HG03575 (cell line): ENCODE data around the gene MRPL24.
"Not testable (repeated sequence)": the region's sequence is repeated elsewhere in the genome, so short reads cannot be mapped to it uniquely, and the experiment has no call there.

Experiments used
- ATAC-seq: cut with Tn5 transposase; IDR thresholded peaks from one replicate; pipeline ENCODE4 v1.9.1; 2021; ENCODE audit not compliant: unreplicated experiment, insufficient number of reproducible peaks, low FRiP score; ENCODE audit errors: extremely low read depth

Gene MRPL24

DNA sequence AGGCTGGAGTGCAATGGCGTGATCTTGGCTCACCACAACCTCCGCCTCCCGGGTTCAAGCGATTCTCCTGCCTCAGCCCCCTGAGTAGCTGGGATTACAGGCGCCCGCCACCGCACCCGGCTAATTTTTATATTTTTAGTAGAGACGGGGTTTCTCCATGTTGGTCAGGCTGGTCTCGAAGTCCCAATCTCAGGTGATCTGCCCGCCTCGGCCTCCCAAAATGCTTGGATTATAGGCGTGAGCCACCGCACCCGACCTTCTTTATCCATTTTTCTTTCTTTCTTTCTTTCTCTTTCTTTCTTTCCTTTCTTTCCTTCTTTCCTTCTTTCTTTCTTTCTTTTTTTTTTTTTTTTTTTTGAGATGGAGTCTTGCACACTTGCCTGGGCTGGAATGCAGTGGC is 24.2 kb upstream of the MRPL24 start:
- not testable (repeated sequence) for ATAC-seq

DNA sequence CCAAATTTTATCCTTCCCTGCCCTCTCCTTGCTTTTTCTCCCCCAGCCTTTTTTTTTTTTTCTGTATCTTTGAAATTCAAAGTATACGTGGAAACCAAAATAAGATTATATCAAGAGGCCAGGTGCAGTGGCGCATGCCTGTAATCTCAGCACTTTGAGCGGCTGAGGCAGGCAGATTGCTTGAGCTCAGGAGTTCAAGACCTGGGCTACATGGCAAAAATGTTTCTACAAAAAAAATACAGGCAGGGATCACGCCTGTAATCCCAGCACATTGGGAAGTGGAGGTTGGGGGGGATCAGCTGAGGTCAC is 19.9 kb upstream of the MRPL24 start:
- no peak for ATAC-seq

DNA sequence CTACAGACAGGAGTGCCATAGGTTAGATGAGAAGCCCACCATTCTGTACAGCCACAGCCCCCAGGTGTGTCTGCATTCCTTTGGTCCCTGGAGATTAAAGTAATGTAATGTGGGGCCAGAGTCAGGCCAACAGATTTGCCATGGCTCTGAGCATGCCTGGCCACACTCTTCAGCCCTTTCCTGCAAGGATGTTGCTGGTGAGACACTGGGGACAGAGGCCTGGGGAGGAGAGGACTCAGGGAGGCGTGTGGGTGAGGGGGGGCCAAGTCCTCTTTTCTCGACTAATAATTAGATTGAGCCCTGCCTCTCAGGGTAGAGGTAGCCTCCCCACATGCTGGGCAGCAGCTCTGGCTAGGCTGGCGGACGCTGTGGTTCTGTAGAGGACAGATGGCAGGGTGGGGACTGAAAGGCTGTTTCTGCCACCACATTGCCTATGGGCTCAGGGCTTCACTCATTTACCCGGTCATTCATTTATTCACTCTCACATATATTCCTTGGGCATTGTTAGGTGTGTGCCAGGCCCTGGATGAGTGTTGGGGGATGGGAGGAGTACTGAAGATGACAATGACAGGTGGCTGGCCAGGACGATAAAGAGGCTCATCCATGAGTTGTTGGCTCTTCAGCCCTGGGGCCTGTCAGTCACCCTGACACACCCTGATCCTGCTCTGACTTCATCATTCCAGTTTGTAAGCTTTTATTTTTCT is 19.4 kb upstream of the MRPL24 start:
- ATAC-seq: no peak

DNA sequence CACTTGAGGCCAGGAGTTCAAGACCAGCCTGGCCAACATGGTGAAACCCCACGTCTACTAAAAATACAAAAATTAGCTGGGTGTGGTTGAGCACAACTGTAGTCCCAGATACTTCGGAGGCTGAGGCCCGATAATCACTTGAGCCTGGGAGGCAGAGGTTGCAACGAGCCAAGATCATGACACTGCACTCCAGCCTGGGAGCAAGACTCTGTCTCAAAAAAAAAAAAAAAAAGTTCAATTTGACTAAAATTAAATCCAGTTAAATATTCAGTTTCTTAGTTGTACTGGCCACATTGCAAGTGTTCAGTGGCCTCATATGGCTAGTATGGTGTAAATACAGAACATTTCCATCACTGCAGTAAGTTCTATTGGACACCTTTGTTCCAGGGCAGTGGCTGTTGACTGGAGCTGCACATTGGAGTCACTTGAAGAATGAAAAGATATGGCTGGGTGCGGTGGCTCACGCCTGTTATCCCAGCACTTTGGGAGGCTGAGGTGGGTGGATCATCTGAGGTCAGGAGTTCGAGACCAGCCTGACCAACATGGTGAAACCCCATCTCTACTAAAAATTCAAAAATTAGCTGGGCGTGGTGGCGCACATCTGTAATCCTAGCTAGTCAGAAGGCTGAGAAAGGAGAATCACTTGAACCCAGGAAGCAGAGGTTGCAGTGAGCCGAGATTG is 16.8 kb upstream of the MRPL24 start:
- not testable (repeated sequence) for ATAC-seq

DNA sequence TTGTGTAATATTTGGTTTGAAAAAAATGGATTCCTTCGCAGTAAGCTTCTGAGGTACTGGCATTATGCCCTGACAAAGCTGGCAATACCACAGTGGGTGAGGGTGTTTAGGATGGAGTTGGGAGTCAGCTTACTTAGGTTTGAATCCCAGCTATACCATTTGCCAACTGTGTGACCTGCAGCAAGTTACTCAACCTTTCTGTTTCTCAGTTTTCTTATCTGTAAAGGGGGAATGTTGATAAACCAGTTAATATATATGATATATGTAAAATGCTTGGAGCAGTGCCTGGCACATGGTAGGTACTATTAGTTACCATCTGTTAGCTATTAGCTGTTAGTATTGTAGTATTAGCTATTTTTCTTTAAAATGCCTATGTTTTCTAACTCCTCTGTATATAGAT is 15.5 kb upstream of the MRPL24 start:
- ATAC-seq: no peak

DNA sequence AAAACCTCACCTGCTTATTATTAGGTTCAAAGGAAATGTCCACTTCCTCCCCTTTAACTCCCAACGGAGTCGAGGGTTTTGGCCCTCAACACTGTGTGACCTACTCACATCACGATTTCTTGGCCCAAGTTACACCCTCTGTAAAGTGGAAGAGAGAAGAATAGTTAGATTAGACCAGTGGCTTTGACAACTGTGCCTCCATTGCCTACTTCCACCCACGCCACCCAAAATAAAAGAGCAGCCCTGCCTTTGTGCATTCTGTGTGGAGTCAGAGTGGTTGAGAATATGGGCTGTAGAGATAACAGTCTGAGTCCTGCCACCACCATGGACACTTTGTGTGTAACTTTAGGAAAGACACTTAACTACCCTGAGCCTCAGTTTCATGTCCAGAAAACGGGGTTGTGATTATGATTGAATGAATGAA is 14.7 kb upstream of the MRPL24 start:
- ATAC-seq: no peak

DNA sequence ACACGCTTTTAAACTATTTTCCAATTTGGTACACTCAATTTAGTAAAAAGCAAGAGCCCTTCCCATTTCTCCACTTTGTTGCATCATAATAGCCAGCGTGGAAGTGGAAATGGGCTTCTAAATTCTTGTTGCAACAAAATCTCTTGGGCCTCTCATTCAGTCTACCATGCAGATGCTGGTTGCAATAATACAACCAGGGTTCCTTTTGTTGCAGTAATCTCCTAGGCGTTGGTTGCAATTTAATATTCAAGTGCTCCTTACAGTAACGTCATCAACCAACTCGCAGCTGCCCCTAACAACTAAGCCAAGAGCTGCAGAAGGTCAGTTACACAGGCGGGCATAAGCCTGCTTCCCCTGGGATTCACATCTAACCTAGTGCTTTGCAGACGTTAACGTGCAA is 13.3 kb upstream of the MRPL24 start:
- no peak for ATAC-seq

DNA sequence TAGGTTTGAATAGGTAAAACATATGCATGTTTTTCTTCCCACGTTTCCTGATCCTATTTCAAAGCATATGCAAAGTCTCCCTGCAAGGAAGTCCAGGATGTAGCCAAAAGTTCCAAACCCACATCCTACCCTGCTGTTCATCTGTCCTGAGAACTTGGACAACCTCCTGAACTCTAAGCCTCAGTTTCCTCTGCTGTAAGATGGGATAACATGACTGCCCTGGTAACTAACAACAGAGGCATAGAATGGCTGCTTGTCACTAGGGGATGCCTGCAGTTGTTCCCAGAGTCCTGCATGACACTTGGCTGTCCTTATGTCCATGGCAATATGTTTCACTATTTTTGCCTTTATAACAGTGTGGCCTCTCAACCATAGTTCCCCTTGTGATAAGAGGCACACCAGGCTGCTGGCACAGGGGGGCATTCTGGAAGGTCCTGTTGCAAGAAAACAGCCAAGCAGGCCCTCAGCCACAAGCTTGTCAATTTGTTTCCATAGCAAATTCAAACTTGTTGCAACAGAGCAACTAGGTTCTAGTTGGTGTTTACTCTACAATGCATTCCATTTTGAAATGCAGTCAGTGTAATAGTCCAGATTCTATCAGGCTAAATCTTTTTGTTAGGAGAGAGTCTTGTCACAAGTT is 12.1 kb upstream of the MRPL24 start:
- ATAC-seq: no peak

DNA sequence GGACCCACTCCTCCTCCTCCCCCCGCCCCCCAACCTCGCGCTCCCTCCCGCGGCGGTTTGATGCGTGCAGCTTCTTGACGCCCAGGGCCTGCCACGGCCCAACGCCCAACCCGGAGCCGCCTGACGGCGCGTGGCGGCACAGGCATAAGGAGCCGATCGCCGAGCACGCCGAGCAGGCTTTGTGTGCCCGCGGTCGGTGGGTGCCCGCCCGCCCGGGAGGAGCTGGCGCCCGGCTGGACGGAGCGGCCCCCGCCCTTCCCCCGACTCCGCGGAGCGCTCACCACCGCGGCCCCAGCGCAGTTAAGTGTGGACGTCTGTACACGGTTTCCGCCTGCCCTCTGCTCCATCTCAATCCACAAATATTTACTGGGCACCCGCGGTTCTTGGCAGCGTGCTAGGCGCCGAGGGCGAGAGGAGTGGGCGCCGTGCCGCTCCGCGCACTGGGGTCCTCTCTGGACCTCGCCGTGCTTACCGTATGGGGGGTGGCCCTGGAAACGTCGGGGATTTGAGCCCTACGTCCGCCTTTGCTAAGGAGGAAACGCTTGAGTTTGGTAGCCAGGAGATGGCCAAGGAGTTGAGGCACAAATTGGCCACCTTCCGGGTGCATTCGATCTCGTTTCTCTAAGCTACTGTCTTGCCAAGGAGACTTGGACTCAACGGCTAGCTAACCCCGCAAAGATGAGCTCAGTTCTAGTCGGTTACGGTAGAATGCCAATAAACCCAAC is 11.0 kb upstream of the MRPL24 start:
- ATAC-seq: no peak

DNA sequence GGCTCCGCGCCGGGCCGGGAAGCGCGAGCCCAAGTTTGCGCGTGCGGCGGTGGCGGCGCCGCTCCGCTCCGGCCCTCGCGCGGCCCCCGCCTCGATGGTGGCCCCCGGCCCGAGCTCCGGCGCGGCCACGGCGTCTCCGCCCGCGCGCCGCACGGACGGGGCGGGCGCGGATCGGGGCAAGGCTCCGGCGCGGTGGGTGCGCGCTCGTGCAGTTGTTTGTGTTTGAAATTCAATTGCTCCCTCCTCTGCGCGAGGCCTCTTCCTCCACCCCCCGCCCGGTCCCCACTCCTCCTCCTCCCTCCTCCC is 10.5 kb upstream of the MRPL24 start, which contains the start of gene HDGF:
HDGF (minus strand) TSS at position 225 of the 306 bp plus-strand sequence. CDS start 246 bp downstream, outside the sequence.
- ATAC-seq: no peak

DNA sequence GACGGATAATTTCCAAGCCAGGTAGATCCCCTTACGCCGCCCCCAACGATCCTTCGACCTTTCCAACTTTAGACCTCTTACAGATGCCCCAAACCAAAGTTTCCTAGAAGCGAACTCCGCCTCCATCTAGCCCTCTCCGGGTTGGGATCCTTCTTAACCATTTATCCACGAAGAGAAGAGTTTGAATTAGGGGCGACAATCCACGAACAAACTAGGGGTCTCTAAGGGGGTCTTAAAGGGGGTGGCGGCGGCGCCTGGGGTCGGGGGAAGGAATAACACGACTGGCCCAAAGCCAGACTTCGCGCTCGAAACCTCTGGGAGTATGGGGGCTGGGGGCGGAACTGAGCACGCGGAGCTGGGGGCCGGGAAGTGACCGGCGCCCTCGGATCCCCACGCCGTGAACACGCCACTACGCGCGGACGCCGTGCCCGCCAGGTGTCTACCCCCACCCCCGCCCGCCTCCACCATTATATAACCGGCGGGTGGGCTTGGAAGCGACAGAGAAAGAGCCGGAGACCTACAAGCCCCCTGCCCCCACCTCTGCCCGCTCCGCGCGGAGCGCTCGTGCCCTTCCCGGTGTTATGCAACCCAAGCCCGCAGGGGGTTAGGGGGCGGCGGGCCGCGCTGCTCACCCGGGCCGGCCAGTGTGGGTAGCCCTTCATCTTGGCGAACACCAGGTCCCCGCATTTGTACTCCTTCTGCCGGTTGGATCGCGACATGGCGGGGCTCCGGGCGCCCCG is 10.0 kb upstream of the MRPL24 start:
- ATAC-seq: no peak

DNA sequence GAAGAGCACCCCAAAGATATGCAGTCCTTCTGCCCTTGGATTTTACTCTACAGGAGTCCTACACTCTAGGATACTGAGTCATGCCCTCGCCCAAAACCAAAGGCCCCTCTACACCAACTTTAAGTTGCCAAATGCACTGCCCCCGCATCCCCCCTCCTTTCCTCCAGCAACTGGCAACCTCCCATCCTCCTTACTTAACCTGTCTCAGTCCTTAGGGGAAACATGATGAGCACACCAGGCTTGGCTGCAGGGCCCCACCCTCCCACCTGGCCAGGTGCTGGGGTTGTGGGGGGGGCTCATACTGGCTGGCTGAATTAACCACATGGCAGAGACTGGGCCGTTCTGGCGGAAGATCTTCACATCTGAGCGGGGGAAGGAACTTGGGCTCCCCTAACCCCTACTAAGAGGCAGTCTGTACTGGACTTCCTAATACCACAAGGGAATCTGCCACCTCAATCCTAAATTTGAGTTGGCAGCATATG is 9.3 kb upstream of the MRPL24 start:
- no peak for ATAC-seq

DNA sequence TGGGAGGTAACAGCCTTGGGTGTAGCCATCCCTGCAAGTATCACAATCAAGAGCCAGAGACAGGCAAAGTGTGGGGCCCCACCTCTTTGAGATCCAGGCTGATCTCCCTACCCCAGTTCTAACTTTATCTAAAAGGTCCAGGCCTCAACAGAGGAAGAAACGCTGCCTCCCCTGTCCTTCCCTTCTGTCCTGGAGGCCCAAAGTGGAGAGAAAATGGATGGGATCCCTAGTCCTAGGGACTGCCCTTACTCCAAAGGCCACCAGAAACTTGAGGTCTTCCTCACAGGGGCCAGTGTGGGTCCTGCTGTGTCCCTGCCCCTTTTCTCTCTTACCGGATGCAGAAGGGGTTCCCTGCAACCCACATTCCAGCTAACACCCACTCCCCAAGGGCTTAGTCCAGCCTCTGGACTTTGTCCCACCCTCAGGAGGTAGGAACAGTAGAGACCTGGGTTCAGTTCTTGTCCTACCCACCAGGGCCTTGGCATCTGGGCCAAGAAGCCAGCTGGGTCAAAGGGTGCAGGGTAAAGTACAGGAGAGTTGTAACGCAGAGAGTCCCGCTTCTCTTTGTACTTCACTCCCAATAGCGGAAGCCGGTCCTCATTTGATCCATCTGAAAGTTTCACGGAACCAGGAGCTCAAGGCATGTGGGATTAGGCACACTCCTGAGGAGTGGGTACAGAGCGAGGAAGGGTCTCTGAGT is 8.7 kb upstream of the MRPL24 start:
- no peak for ATAC-seq

DNA sequence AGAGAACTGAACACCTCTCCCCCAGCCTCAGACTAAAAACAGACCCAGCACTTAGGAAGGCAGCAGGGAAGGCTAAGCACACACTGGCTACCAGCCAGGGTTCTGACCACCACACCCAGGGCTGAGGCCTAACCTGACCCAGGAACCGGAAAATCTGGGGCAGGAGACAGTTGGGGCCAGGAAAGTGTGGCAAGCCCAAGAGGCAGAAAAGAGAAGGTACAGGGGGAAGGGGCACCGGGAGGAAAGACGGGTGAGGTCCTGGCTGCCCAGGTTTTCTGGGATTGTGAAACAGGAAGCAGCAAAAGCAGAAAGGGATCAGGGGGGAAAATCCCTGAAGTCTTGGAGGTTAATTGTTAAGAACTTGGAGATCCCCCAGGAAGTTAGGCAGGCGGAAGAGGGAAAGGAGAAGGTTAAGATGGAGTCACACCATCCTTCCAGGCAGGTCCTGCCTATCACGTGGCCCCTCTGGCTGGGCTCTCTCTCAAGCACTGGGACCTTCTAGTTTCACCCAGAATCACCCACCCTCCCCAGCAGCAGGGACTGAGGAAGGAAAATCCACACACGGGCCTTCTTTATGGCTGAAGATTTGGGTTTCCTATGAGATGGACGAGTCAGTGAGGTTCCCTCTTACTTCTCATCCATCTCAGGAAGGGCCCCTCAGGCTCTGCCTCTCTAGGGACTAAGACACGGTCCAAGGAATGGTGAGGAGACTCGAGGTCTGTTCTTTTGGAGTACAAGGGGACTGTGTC is 8.0 kb upstream of the MRPL24 start:
- ATAC-seq: no peak

DNA sequence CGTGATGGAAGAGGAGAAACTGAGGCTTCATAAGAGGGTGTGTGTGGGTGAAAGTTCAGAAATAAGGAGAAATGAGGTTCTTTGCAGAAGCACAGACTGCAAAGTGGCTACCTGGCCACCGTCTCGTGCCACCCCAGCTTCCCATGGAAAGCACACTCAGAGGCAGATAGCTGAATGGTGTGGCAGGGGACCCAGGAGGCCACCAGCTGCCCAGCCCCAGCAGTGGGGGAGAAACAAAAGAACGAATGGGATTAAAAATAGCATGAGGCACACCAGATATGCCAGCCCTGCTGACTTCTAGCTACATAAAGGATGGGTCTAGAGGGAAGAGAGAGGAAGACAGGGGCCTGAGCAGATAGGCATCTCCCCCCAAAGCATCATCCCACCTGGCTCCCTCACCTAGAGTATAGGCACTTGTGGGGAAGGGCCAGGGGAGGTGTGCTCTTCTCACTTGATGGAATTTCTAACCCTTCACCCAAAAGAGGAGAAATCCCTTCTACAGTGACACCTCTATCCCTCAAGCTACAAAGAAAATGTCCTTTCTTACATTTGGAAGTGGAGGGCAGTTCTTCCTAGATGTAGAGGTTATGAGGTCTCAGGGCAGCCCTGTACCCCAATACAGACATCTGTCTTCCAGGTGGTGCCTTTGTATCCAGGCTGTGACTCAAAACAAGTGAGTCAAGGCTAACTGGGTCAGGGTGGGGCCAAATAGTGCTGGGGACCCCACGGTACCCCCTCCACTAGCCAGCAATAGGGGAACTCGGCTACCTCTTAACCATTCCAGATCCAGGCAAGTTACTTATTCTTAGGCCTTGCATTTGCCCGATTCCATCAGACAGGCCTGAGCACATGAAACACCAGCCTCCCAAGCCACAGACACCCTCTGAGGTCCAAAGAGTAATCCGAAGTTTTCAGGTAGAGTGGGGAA is 7.1 kb upstream of the MRPL24 start:
- no peak for ATAC-seq

DNA sequence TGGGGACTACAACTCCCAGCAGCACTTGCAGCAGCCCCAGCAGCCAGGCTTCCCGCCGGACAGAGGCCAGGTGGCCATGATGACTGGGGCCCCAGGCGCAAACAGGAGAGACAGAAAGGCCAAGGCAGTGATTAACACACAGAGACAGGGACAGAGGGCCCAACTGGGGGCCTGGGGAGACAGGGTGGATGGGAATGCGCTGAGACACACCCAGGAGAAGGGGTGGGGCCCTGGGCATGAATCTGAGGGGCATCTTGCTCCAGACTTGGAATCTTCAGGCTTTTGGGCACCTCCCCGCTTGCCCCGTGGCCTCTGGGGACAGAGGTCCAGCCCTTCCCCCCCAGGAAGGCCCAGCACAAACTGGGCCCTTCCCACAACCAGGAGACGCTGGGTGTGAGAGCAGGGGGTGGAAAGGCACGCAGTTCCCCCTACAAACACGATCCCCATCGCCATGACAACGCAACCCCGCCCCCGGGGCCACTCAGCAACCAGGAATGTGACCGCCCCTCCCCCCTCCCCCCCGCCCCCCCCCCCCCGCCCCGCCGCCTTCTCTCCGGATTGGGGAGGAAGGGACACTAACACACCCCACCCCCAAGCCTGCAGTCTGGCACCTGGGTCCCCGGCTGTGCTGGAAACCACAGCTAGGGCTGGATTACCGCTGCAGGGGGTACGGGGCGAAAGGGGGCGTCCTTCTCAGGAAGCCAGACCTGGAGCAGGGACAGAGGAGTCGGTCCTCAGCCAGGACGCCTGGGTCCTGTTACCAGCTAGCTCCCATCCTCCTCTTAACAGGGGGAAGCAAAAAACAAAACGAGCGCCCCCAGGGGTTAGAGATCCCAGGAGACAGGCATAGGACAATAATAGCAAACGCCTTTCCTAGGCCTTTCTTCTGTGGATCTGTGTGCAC is 6.1 kb upstream of the MRPL24 start:
- no peak for ATAC-seq
